CD4-positive, alpha-beta T cell treated with Interleukin-4 for 4 hours (primary cell): ENCODE data around the gene CNNM4.
"Not testable (repeated sequence)": the region's sequence is repeated elsewhere in the genome, so short reads cannot be mapped to it uniquely, and the experiment has no call there.

Experiments
- DNase-seq: peaks from one replicate; pipeline ENCODE4 v3.0.0-alpha.2; 2020

Gene CNNM4

GRCh38 chr2:96796497-96796896, 35.8 kb downstream of the CNNM4 start:
- DNase-seq = not testable (repeated sequence)

- DNase-seq = no peak
These were observed 36.4 kb downstream of the CNNM4 start for GRCh38 chr2:96797066-96797625.

- no peak for DNase-seq
These were observed 38.3 kb downstream of the CNNM4 start for GRCh38 chr2:96798733-96799622.

GRCh38 chr2:96799623-96799935, 38.9 kb downstream of the CNNM4 start:
- DNase-seq = no peak

- no peak for DNase-seq
These were observed 39.6 kb downstream of the CNNM4 start for GRCh38 chr2:96800061-96801004.

- DNase-seq = peak; percentile 64
These were observed 40.5 kb downstream of the CNNM4 start for GRCh38 chr2:96801005-96801785.

GRCh38 chr2:96801786-96802595, 41.3 kb downstream of the CNNM4 start:
- peak; percentile 24 for DNase-seq

GRCh38 chr2:96802721-96803120, 42.0 kb downstream of the CNNM4 start:
- no peak for DNase-seq

- DNase-seq = no peak
These were observed 44.3 kb downstream of the CNNM4 start for GRCh38 chr2:96804986-96805385.

- DNase-seq = not testable (repeated sequence)
These were observed 45.2 kb downstream of the CNNM4 start for GRCh38 chr2:96805946-96806345.

GRCh38 chr2:96806468-96807126, 45.9 kb downstream of the CNNM4 start:
- DNase-seq = peak; percentile 42

- no peak for DNase-seq
These were observed 46.4 kb downstream of the CNNM4 start for GRCh38 chr2:96807127-96807471.

GRCh38 chr2:96808176-96808837, 47.6 kb downstream of the CNNM4 start:
- no peak for DNase-seq

- no peak for DNase-seq
These were observed 48.6 kb downstream of the CNNM4 start for GRCh38 chr2:96809216-96809882.

GRCh38 chr2:96809951-96810782, 49.5 kb downstream of the CNNM4 start:
- no peak for DNase-seq

GRCh38 chr2:96810783-96811192, 50.1 kb downstream of the CNNM4 start:
- DNase-seq = no peak

- no peak for DNase-seq
These were observed 51.2 kb downstream of the CNNM4 start for GRCh38 chr2:96811917-96812316.

GRCh38 chr2:96813656-96814055, 53.0 kb downstream of the CNNM4 start:
- DNase-seq = no peak
